HEK293 (cell line): ENCODE data around the gene ITGB2.

ENCODE experiments used
- CTCF ChIA-PET: fragments of 350-600 bp; formaldehyde crosslinking; extraction: SDS; loops from one replicate; lab custom pipeline; 2021; ENCODE audit warnings: antibody characterized with exemption; lab: Yijun Ruan, JAX
- POLR2A ChIA-PET: fragments of 300-600 bp; formaldehyde crosslinking; extraction: SDS; loops from one replicate; lab custom pipeline; 2020; ENCODE audit warnings: antibody characterized with exemption, inconsistent platforms; lab: Yijun Ruan, JAX
- H3K27ac ChIP-seq: fragments of 200-500 bp; sonication (Bioruptor generic); 2 replicates; pipeline ENCODE4 v1.5.1; 2014; ENCODE audit warnings: low read depth, low read length, control low read depth, inconsistent platforms; ENCODE audit errors: extremely low read depth
- H3K36me3 ChIP-seq, 2 experiments: fragments of 200-500 bp in 1 of 2; sonication (Bioruptor generic) in 1 of 2; 1 replicate in 1 of 2; 2 replicates in 1 of 2; pipeline ENCODE4 v1.5.1; 2014 to 2017; ENCODE audit warnings: inconsistent platforms in 2 of 2, low read length in 2 of 2; ENCODE audit not compliant: control insufficient read depth in 2 of 2, insufficient read depth in 1 of 2
- H3K4me1 ChIP-seq: fragments of 200-500 bp; sonication (Bioruptor generic); 2 replicates; pipeline ENCODE4 v1.5.1; 2014; ENCODE audit warnings: mild to moderate bottlenecking, low read length, inconsistent platforms; ENCODE audit not compliant: control insufficient read depth, insufficient read depth
- H3K4me3 ChIP-seq: 2 replicates; pipeline ENCODE4 v1.5.1; 2011; ENCODE audit warnings: low read depth, mild to moderate bottlenecking, control low read depth, low read length, moderate library complexity
- H3K9me3 ChIP-seq: fragments of 200-500 bp; sonication (Bioruptor generic); 2 replicates; pipeline ENCODE4 v1.5.1; 2014; ENCODE audit warnings: low read depth, low read length, inconsistent platforms; ENCODE audit not compliant: control insufficient read depth, insufficient read depth
- BCL11B ChIP-seq: fragments of 450-650 bp; formaldehyde crosslinking; IDR thresholded peaks from 2 replicates; pipeline ENCODE4 v1.5.1; 2016; ENCODE audit warnings: low read depth, missing biosample characterization, missing genetic modification characterization
- GLIS1 ChIP-seq: fragments of 450-650 bp; formaldehyde crosslinking; IDR thresholded peaks from 2 replicates; pipeline ENCODE4 v1.5.1; 2016; ENCODE audit warnings: missing biosample characterization, missing genetic modification characterization
- GLIS2 ChIP-seq: fragments of 450-650 bp; formaldehyde crosslinking; IDR thresholded peaks from 2 replicates; pipeline ENCODE4 v1.5.1; 2016; ENCODE audit warnings: missing biosample characterization, missing genetic modification characterization
- HOXA7 ChIP-seq: sonication (generic); formaldehyde crosslinking; IDR thresholded peaks from 2 replicates; pipeline ENCODE4 v1.8.1; 2022; ENCODE audit warnings: missing genetic modification reagents, borderline replicate concordance
- IKZF3 ChIP-seq: fragments of 450-650 bp; IDR thresholded peaks from 2 replicates; pipeline ENCODE4 v1.5.0; 2018; ENCODE audit warnings: missing biosample characterization, mild to moderate bottlenecking, missing genetic modification characterization, moderate library complexity
- KLF8 ChIP-seq: fragments of 450-650 bp; formaldehyde crosslinking; IDR thresholded peaks from 2 replicates; pipeline ENCODE4 v1.5.1; 2016; ENCODE audit warnings: missing biosample characterization, missing genetic modification characterization
- MYNN ChIP-seq: fragments of 450-650 bp; formaldehyde crosslinking; IDR thresholded peaks from 2 replicates; pipeline ENCODE4 v1.5.1; 2016; ENCODE audit warnings: missing biosample characterization, missing genetic modification characterization, borderline replicate concordance
- PRDM6 ChIP-seq: fragments of 450-650 bp; formaldehyde crosslinking; IDR thresholded peaks from 2 replicates; pipeline ENCODE4 v1.5.1; 2017; ENCODE audit warnings: missing biosample characterization, missing genetic modification characterization
- REPIN1 ChIP-seq: fragments of 450-650 bp; formaldehyde crosslinking; IDR thresholded peaks from 2 replicates; pipeline ENCODE4 v1.5.1; 2017; ENCODE audit warnings: missing biosample characterization, missing genetic modification characterization, low read depth
- SALL2 ChIP-seq: fragments of 450-650 bp; formaldehyde crosslinking; IDR thresholded peaks from 2 replicates; pipeline ENCODE4 v1.5.0; 2017; ENCODE audit warnings: missing biosample characterization, mild to moderate bottlenecking, missing genetic modification characterization, borderline replicate concordance
- SCRT2 ChIP-seq: fragments of 450-650 bp; formaldehyde crosslinking; IDR thresholded peaks from 2 replicates; pipeline ENCODE4 v1.5.1; 2016; ENCODE audit warnings: missing biosample characterization, missing genetic modification characterization
- SP2 ChIP-seq: fragments of 450-650 bp; formaldehyde crosslinking; IDR thresholded peaks from 2 replicates; pipeline ENCODE4 v1.5.1; 2016; ENCODE audit warnings: missing biosample characterization, missing genetic modification characterization
- ZBTB10 ChIP-seq: fragments of 450-650 bp; formaldehyde crosslinking; IDR thresholded peaks from 2 replicates; pipeline ENCODE4 v1.5.1; 2016; ENCODE audit warnings: missing biosample characterization, missing genetic modification characterization
- ZBTB26 ChIP-seq: fragments of 450-650 bp; formaldehyde crosslinking; optimal IDR thresholded peaks from 2 replicates; pipeline ENCODE3; 2016; ENCODE audit warnings: missing biosample characterization, mild to moderate bottlenecking, missing genetic modification characterization
- ZFP37 ChIP-seq: fragments of 450-650 bp; formaldehyde crosslinking; IDR thresholded peaks from 2 replicates; pipeline ENCODE4 v1.5.1; 2016; ENCODE audit warnings: missing biosample characterization, missing genetic modification characterization
- ZFP69B ChIP-seq: fragments of 450-650 bp; formaldehyde crosslinking; IDR thresholded peaks from 2 replicates; pipeline ENCODE4 v1.5.1; 2016; ENCODE audit warnings: missing biosample characterization, missing genetic modification characterization
- ZIC2 ChIP-seq: fragments of 450-650 bp; formaldehyde crosslinking; IDR thresholded peaks from 2 replicates; pipeline ENCODE4 v1.5.1; 2016; ENCODE audit warnings: missing biosample characterization, missing genetic modification characterization
- ZNF112 ChIP-seq: fragments of 450-650 bp; formaldehyde crosslinking; IDR thresholded peaks from 2 replicates; pipeline ENCODE4 v1.5.0; 2017; ENCODE audit warnings: missing biosample characterization, missing genetic modification characterization
- ZNF341 ChIP-seq: fragments of 450-650 bp; formaldehyde crosslinking; IDR thresholded peaks from 2 replicates; pipeline ENCODE4; 2016; ENCODE audit warnings: low read depth, missing biosample characterization, missing genetic modification characterization
- ZNF394 ChIP-seq: fragments of 450-650 bp; formaldehyde crosslinking; IDR thresholded peaks from 2 replicates; pipeline ENCODE4 v1.5.1; 2016; ENCODE audit warnings: missing biosample characterization, missing genetic modification characterization, mild to moderate bottlenecking, moderate library complexity, borderline replicate concordance
- ZNF423 ChIP-seq: fragments of 450-650 bp; formaldehyde crosslinking; IDR thresholded peaks from 2 replicates; pipeline ENCODE4 v1.5.1; 2016; ENCODE audit warnings: missing biosample characterization, missing genetic modification characterization
- ZNF529 ChIP-seq: fragments of 450-650 bp; formaldehyde crosslinking; IDR thresholded peaks from 2 replicates; pipeline ENCODE4 v1.5.1; 2017; ENCODE audit warnings: missing genetic modification characterization, missing biosample characterization; ENCODE audit not compliant: insufficient replicate concordance
- ZNF658 ChIP-seq: fragments of 450-650 bp; formaldehyde crosslinking; IDR thresholded peaks from 2 replicates; pipeline ENCODE4; 2016; ENCODE audit warnings: missing biosample characterization, missing genetic modification characterization
- ZNF670 ChIP-seq: fragments of 450-650 bp; formaldehyde crosslinking; IDR thresholded peaks from 2 replicates; pipeline ENCODE4 v1.5.1; 2016; ENCODE audit warnings: missing biosample characterization, missing genetic modification characterization, low read depth
- ZNF768 ChIP-seq: fragments of 450-650 bp; formaldehyde crosslinking; IDR thresholded peaks from 2 replicates; pipeline ENCODE4 v1.5.1; 2018; ENCODE audit warnings: missing biosample characterization, mild to moderate bottlenecking, missing genetic modification characterization
- ZNF776 ChIP-seq: fragments of 450-650 bp; formaldehyde crosslinking; IDR thresholded peaks from 2 replicates; pipeline ENCODE4 v1.5.0; 2017; ENCODE audit warnings: missing biosample characterization, missing genetic modification characterization, borderline replicate concordance
- ZNF785 ChIP-seq: fragments of 450-650 bp; formaldehyde crosslinking; IDR thresholded peaks from 2 replicates; pipeline ENCODE4 v1.5.1; 2016; ENCODE audit warnings: missing biosample characterization, missing genetic modification characterization
- ZNF792 ChIP-seq: fragments of 450-650 bp; formaldehyde crosslinking; IDR thresholded peaks from 2 replicates; pipeline ENCODE4 v1.5.1; 2016; ENCODE audit warnings: missing biosample characterization, missing genetic modification characterization

Gene ITGB2

GRCh38 chr21:44941567-44941966, 20.9 kb upstream of the ITGB2 start:
- no peak for TF ChIP-seq ZBTB10 (tag by site-specific recombination)
- no peak for TF ChIP-seq ZNF792 (tag by site-specific recombination)
- TF ChIP-seq ZNF529 = no peak
- no peak for TF ChIP-seq ZNF768 (tag by site-specific recombination)
- no peak for TF ChIP-seq MYNN (tag by site-specific recombination)
- no peak for TF ChIP-seq SALL2 (tag by site-specific recombination)
- no peak for TF ChIP-seq ZNF670 (tag by site-specific recombination)
- TF ChIP-seq BCL11B (tag by site-specific recombination) = no peak
- no peak; the same call in 1 of the 2 replicates for TF ChIP-seq ZNF394
- TF ChIP-seq PRDM6 (tag by site-specific recombination) = no peak
- no peak for TF ChIP-seq REPIN1 (tag by site-specific recombination)
- no peak for TF ChIP-seq KLF8 (tag by site-specific recombination)
- TF ChIP-seq ZNF658 (tag by site-specific recombination) = no peak
- no peak for TF ChIP-seq ZNF776 (tag by site-specific recombination)
- TF ChIP-seq ZNF785 = no peak
- TF ChIP-seq ZNF112 (tag by site-specific recombination) = no peak
- TF ChIP-seq SCRT2 (tag by site-specific recombination) = no peak
- TF ChIP-seq HOXA7 (CRISPR knock-in tag) = no peak
- TF ChIP-seq, all 188 proteins: peak for 0
- peaks cover 3 to 51% of the 10 kb centered on the region in 2 experiments; a peak in 2 of 3 replicates for H3K36me3 ChIP-seq
- H3K9me3 ChIP-seq = no peaks in the 10 kb centered on the region
- ChIA-PET CTCF (interaction anchor here (0.6 to 15.2 kb wide), 6 partner anchors 8 to 431 kb away, joined by 3 to 333 read pairs (median 5); no protein-coding TSS in a partner anchor), POLR2A (no interaction called here)
- peaks cover 11% of the 10 kb centered on the region; the same call in 1 of the 2 replicates for H3K4me1 ChIP-seq
- H3K4me3 ChIP-seq = no peak overlapping the region
- no peak overlapping the region for H3K27ac ChIP-seq

GRCh38 chr21:44940116-44940631, 19.5 kb upstream of the ITGB2 start:
- ChIA-PET CTCF (interaction anchor here (0.6 to 15.2 kb wide), 5 partner anchors 8 to 282 kb away, joined by 3 to 333 read pairs (median 3); no protein-coding TSS in a partner anchor), POLR2A (interaction anchor here (0.6 to 1.7 kb wide), 6 partner anchors 8 to 430 kb away, joined by 3 to 9 read pairs (median 3); partner anchors contain the start of genes POFUT2 and PTTG1IP)
- Histone ChIP-seq H3K4me3 (peak overlapping the region; percentile 87), H3K4me1 (peaks cover 11% of the 10 kb centered on the region; the same call in 1 of the 2 replicates), H3K36me3 (peaks cover 0 to 37% of the 10 kb centered on the region in 2 experiments; a peak in 2 of 3 replicates), H3K27ac (peak overlapping the region; percentile 69), H3K9me3 (no peaks in the 10 kb centered on the region)
- TF ChIP-seq ZBTB10 (tag by site-specific recombination) (peak; percentile 29; the same call in 1 of the 2 replicates), IKZF3 (tag by site-specific recombination) (0 out of 2 replicates have a peak, but pooled peaks have one; percentile 5), ZBTB26 (tag by site-specific recombination) (peak; percentile 81), ZNF341 (tag by site-specific recombination) (peak; percentile 29; the same call in 1 of the 2 replicates), GLIS2 (tag by site-specific recombination) (peak; percentile 62; the same call in 1 of the 2 replicates), ZFP69B (no peak), ZFP37 (tag by site-specific recombination) (no peak), ZIC2 (tag by site-specific recombination) (peak; percentile 37), GLIS1 (tag by site-specific recombination) (peak; percentile 84), ZNF423 (peak; percentile 38; the same call in 1 of the 2 replicates), SP2 (tag by site-specific recombination) (0 out of 2 replicates have a peak, but pooled peaks have one; percentile 17)
